Memory B cell (primary cell): ENCODE results near the gene ENPP7.
"Not testable (repeated sequence)": the region's sequence is repeated elsewhere in the genome, so short reads cannot be mapped to it uniquely, and the experiment has no call there.

Source experiments
- ATAC-seq: fragments of 150-1000 bp; cut with Tn5 transposase; 2 replicates; pipeline ENCODE4 v1.10.0; 2021; ENCODE audit warnings: low read depth, mild to moderate bottlenecking, moderate library complexity
- DNase-seq, 2 donors: peaks; one replicate each; pipeline ENCODE4 v3.0.0; 2022; ENCODE audit warnings: low spot score in 2 of 2
- H3K27ac Mint-ChIP-seq: one replicate; pipeline ENCODE4 v1.8.0; 2022; ENCODE audit warnings: mild to moderate bottlenecking, moderate library complexity, mixed read lengths
- H3K27me3 Mint-ChIP-seq: one replicate; pipeline ENCODE4 v1.8.0; 2022; ENCODE audit warnings: mixed read lengths
- H3K36me3 Mint-ChIP-seq: one replicate; pipeline ENCODE4 v1.8.0; 2022; ENCODE audit warnings: mild to moderate bottlenecking, mixed read lengths
- H3K4me1 Mint-ChIP-seq: one replicate; pipeline ENCODE4 v1.8.0; 2022; ENCODE audit warnings: mixed read lengths
- H3K4me3 Mint-ChIP-seq: one replicate; pipeline ENCODE4 v1.8.0; 2022; ENCODE audit warnings: mild to moderate bottlenecking, moderate library complexity, mixed read lengths
- H3K9me3 Mint-ChIP-seq: one replicate; pipeline ENCODE4 v1.8.0; 2022; ENCODE audit warnings: mixed read lengths

The ENPP7 gene

GRCh38 chr17:79743614-79744013 is 12.9 kb downstream of the ENPP7 start:
- ATAC-seq (no peak), DNase-seq (no peak)
- H3K27me3 Mint-ChIP-seq = peaks cover 33% of the 10 kb centered on the region
- H3K36me3 Mint-ChIP-seq = no peaks in the 10 kb centered on the region
- H3K4me1 Mint-ChIP-seq = peaks cover 4% of the 10 kb centered on the region
- H3K4me3 Mint-ChIP-seq = no peak overlapping the region
- no peaks in the 10 kb centered on the region for H3K9me3 Mint-ChIP-seq
- no peak overlapping the region for H3K27ac Mint-ChIP-seq

DNA sequence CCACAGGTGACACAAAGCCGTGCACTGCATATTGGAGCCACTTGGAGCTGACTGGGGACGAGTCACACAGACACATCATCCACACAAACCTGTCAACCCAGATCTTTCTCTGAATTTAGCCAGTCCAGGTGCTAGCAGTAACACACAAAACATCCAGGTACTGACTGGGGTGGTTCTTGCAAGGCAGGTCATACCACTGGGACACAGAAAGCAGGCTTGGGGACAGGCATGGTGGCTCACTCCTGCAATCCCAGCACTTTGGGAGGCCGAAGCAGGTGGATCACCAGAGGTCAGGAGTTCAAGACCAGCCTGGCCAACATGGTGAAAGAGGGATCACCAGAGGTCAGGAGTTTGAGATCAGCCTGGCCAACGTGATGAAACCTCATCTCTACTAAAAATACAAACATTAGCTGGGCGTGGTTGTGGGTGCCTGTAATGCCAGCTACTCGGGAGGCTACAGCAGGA is 14.9 kb downstream of the ENPP7 start:
- H3K27ac Mint-ChIP-seq = no peak overlapping the region
- H3K27me3 Mint-ChIP-seq = peaks cover 21% of the 10 kb centered on the region
- peaks cover 4% of the 10 kb centered on the region for H3K4me1 Mint-ChIP-seq
- no peak overlapping the region for H3K4me3 Mint-ChIP-seq
- H3K9me3 Mint-ChIP-seq = no peaks in the 10 kb centered on the region
- ATAC-seq (no peak), DNase-seq (no peak)
- H3K36me3 Mint-ChIP-seq = no peaks in the 10 kb centered on the region

DNA sequence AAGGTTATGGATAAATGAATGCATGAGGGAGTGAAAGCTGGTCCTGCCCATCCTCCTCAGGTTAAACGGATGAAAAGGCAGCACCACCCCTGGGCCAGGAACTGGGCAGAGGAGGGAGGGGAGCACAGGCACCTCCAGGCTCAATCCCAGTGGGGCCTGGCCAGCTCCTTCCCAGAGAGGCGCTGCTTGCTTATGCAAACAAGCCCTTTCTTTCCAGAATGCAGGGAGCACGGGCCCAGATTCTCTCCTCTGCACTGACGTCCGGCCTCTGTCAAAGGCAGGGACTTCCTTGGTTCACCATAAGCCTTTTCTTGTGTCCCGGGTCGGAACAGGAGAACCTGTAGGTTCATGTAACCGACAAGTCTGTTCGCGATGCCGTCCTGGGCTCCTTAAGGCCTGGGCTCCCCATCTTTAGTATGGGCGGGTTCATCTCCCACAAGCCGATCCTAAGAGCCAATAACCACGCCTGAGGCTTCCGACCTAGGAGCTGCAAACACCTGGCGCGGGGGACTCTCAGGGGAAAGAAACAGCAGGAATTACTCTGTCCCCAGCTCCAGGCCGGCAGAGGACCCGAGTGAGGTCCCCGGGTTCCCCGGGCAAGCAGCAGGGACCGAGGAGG is 16.3 kb downstream of the ENPP7 start:
- no peaks in the 10 kb centered on the region for H3K36me3 Mint-ChIP-seq
- peaks cover 22% of the 10 kb centered on the region for H3K27me3 Mint-ChIP-seq
- ATAC-seq (no peak), DNase-seq (no peak)
- peaks cover 4% of the 10 kb centered on the region for H3K4me1 Mint-ChIP-seq
- no peaks in the 10 kb centered on the region for H3K9me3 Mint-ChIP-seq
- H3K27ac Mint-ChIP-seq = no peak overlapping the region
- H3K4me3 Mint-ChIP-seq = peak overlapping the region; percentile 14

GRCh38 chr17:79747508-79748294 is 17.0 kb downstream of the ENPP7 start:
- no peaks in the 10 kb centered on the region for H3K36me3 Mint-ChIP-seq

DNA sequence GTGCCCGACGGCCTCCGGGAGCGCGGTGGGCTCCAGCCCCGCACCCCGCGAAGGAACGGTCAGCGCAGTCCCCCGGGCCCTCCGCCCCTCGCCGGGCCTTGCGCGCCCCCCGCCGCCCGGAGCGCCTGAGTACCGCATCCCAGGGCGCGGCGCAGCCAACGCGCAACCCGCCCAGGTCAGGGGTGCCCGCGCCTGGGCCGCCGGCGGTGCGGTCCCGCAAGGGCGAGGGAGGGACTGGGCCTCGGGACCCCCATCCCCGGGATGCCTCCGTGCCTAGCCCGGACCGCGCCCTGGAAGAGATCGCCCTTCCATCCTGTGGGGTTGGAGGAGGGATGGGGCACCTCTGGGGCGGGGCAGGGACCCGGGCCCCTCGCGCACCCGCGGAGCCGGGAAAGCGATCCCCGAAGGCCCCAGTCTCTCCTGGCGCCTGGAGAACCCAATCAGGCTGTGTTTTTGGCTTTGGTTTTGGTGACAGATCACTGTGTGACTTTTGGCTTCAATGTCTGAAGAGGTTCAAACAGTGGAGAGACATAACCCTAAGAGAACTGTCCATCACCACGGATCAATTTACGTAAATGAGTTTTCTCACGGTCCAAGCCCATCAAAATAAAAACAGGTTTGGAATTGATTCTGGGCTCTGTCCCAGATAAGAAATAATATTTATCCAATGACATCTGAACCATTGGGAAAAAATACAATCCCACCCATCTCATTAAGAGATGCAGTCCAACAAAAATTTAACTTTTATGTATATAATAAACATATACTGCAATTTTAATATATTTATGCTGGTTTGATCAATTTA is 17.8 kb downstream of the ENPP7 start:
- H3K4me3 Mint-ChIP-seq = no peak overlapping the region
- no peaks in the 10 kb centered on the region for H3K9me3 Mint-ChIP-seq
- no peak for ATAC-seq
- no peak overlapping the region for H3K27ac Mint-ChIP-seq
- DNase-seq = no peak
- H3K4me1 Mint-ChIP-seq = peaks cover 4% of the 10 kb centered on the region
- peaks cover 20% of the 10 kb centered on the region for H3K27me3 Mint-ChIP-seq
- no peaks in the 10 kb centered on the region for H3K36me3 Mint-ChIP-seq

More at GRCh38 chr17:79747508-79748294, 17.0 kb downstream of the ENPP7 start:
- DNase-seq (no peak), ATAC-seq (no peak)
- Mint-ChIP-seq H3K4me3 (no peak overlapping the region), H3K4me1 (peaks cover 4% of the 10 kb centered on the region), H3K9me3 (no peaks in the 10 kb centered on the region), H3K27ac (no peak overlapping the region), H3K27me3 (peaks cover 22% of the 10 kb centered on the region)

DNA sequence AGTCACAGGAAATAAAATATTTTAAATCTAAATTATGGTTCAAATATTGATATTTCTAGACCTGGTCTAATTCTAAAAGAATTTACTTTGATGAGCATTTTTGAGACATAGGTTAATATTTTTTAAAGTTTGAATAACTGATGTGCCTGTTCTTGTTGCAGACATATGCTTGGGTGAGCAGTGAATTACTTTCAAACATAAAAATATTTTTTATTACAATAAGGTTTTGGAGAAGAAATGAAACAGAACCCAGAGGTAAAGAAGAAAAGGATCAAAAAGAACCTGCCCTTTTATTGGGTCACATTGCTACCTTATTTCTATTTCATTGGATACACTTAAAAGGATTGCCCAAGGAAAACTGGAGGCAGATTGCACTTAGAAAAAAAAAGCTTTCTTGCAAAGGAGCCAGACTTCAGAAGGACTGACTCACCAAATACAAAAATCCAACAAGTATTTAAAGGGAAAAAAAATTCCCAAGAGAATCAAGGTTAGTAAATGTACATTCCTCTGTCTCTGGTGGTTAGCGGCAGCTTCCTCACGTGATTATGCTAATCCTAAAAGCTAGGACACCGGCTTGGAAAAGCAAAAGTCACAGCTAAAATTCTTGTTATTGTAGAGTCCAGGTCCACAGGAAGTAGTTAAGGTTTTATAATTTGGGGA is 18.5 kb downstream of the ENPP7 start:
- Mint-ChIP-seq H3K27me3 (peaks cover 21% of the 10 kb centered on the region), H3K27ac (no peak overlapping the region), H3K9me3 (no peaks in the 10 kb centered on the region), H3K36me3 (no peaks in the 10 kb centered on the region), H3K4me1 (peaks cover 4% of the 10 kb centered on the region), H3K4me3 (no peak overlapping the region)
- ATAC-seq = no peak
- DNase-seq = no peak

- H3K4me3 Mint-ChIP-seq = no peak overlapping the region
- H3K9me3 Mint-ChIP-seq = no peaks in the 10 kb centered on the region
- no peak overlapping the region for H3K27ac Mint-ChIP-seq
- DNase-seq = no peak
- no peaks in the 10 kb centered on the region for H3K36me3 Mint-ChIP-seq
- no peak for ATAC-seq
- H3K4me1 Mint-ChIP-seq = peaks cover 4% of the 10 kb centered on the region
- peaks cover 23% of the 10 kb centered on the region for H3K27me3 Mint-ChIP-seq
These were observed 19.2 kb downstream of the ENPP7 start for GRCh38 chr17:79749958-79750357.

DNA sequence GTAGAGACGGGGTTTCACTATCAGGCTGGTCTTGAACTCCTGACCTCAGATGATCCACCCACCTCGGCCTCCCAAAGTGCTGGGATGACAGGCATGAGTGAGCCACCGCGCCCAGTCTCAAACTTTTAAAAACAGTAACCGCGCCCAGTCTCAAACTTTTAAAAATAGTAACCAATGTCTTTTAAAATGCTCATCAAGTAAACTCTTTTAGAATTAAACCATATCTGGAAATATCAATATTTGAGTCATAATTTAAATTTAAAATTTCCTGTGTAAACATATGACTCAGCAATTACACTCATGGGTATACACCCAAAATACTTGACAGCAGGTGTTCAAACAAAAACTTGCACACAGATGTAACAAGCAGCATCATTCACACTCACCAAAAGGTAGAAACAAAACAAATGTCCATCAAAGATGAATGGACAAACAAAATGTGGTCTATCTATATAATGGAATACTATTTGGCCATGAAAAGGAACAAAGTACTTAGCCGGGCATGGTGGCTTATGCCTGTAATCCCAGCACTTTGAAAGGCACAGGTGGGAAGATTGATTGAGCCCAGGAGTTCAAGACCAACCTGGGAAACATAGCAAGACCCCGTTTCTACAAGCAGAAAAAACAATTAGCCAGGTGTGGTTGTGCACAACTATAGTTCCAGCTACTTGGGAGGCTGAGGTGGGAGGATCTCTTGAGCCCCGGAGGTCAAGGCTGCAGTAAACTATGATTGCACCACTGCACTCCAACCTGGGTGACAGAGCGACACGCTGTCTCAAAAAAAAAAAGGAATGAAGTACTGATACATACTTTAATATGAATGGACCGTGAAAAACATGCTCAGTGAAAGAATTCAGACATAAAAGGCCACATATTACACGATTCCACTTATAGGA is 20.2 kb downstream of the ENPP7 start:
- Mint-ChIP-seq H3K36me3 (no peaks in the 10 kb centered on the region), H3K4me1 (peaks cover 4% of the 10 kb centered on the region), H3K4me3 (peak overlapping the region; percentile 14), H3K9me3 (no peaks in the 10 kb centered on the region), H3K27ac (no peak overlapping the region), H3K27me3 (peaks cover 16% of the 10 kb centered on the region)
- ATAC-seq (no peak), DNase-seq (no peak)

- H3K27me3 Mint-ChIP-seq = peaks cover 15% of the 10 kb centered on the region
- no peaks in the 10 kb centered on the region for H3K36me3 Mint-ChIP-seq
- H3K9me3 Mint-ChIP-seq = no peaks in the 10 kb centered on the region
- no peak overlapping the region for H3K27ac Mint-ChIP-seq
- peaks cover 4% of the 10 kb centered on the region for H3K4me1 Mint-ChIP-seq
- DNase-seq = no peak
- no peak overlapping the region for H3K4me3 Mint-ChIP-seq
- ATAC-seq = peak; percentile 66
These were observed 21.4 kb downstream of the ENPP7 start for GRCh38 chr17:79752175-79752574.

- DNase-seq (no peak), ATAC-seq (no peak)
- Mint-ChIP-seq H3K27ac (no peak overlapping the region), H3K4me3 (no peak overlapping the region), H3K27me3 (peaks cover 16% of the 10 kb centered on the region), H3K9me3 (no peaks in the 10 kb centered on the region), H3K36me3 (no peaks in the 10 kb centered on the region), H3K4me1 (no peaks in the 10 kb centered on the region)
These were observed 23.6 kb downstream of the ENPP7 start for GRCh38 chr17:79754370-79754769.

DNA sequence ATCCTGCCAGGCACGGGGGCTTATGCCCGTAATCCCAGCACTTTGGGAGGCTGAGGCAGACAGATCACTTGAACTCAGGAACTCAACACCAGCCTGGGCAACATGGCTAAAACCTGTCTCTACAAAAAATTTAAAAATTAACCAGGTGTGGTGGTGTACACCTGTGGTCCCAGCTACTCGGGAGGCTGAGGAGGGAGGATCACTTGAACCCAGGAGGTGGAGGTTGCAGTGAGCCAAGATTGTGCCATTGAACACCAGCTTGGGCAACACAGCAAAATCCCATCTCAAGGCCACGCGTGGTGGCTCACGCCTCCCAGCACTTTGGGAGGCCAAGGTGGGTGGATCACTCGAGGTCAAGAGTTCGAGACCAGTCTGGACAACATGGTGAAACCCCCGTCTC is 24.2 kb downstream of the ENPP7 start:
- H3K4me1 Mint-ChIP-seq, H3K4me3 Mint-ChIP-seq, H3K9me3 Mint-ChIP-seq, ATAC-seq, DNase-seq, H3K27ac Mint-ChIP-seq, H3K36me3 Mint-ChIP-seq: not testable (repeated sequence)
- peaks cover 16% of the 10 kb centered on the region for H3K27me3 Mint-ChIP-seq

DNA sequence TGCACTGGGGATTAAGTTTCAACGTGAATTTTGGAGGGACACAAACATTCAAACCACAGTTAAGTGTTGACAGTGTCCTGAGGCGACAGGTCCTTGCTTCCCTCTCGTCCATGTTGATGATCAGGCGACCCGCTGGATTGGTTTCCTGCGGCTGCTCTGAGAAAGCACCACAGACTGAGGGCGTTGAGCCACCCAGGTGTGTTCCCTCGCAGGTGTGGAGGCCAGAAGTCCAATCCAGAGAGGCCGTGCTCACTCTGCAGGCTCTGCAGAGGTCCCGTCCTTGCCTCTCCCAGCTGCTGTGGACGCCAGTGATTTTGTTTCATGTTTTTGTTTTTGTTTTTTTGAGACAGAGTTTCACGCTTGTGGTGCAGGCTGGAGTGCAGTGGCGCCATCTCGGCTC is 24.8 kb downstream of the ENPP7 start:
- no peak for DNase-seq
- Mint-ChIP-seq H3K4me3 (no peak overlapping the region), H3K27ac (no peak overlapping the region), H3K27me3 (peaks cover 17% of the 10 kb centered on the region), H3K9me3 (no peaks in the 10 kb centered on the region), H3K36me3 (no peaks in the 10 kb centered on the region), H3K4me1 (no peaks in the 10 kb centered on the region)
- ATAC-seq = no peak

DNA sequence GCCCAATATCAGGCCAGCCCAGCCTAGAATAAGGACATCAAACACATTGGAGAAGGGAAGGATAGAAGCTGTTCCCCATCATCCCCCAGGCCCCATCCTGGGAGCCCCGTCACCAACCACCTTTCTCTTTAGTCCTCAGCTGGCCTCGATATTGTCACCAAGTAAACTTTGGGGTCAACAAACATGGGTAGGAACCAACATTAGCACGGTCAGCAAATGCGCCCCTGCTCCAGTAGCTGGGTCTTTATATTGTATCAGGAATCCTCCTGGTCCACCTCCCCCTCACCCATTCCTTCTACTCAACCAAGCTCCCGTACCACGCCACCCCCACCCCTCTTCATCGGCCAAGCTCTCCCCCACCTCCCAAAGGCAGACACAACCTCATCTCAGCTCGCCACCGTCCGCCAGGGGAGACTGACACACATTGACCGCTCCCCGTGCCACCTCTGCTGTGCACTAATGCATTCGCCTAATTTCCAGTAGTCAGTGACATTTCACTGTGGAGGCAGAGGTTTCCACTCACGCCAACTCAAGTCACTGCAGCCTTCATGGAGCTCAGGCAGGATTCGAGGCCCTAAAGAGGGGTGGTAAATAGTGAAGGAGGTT is 26.5 kb downstream of the ENPP7 start:
- ATAC-seq (no peak), DNase-seq (no peak)
- Mint-ChIP-seq H3K27me3 (peaks cover 14% of the 10 kb centered on the region), H3K36me3 (no peaks in the 10 kb centered on the region), H3K4me1 (no peaks in the 10 kb centered on the region), H3K27ac (no peak overlapping the region), H3K4me3 (no peak overlapping the region), H3K9me3 (no peaks in the 10 kb centered on the region)
